ENCODE data around the gene NUDT22.

DNA sequence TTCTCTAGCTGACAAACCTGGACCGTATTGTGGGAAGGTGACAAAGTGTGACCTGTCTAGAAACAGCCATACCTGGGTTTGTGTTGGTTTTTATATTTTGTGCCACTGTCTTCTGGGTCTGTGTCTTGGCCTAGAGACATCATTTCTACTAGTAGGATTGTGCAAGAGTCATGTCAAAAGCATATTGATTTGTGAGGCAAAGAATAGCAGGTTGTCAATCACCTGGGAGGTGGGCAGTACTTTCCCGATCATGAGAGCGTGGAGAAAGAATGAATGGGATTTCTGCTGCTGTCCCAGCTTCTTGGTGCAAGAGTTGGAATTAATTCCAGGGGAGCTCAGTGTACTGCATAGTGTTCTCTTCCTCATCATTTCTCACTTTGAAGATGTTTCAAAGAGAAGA lies 24.5 kb upstream of the NUDT22 start:
- TF ChIP-seq, protein P1, sequence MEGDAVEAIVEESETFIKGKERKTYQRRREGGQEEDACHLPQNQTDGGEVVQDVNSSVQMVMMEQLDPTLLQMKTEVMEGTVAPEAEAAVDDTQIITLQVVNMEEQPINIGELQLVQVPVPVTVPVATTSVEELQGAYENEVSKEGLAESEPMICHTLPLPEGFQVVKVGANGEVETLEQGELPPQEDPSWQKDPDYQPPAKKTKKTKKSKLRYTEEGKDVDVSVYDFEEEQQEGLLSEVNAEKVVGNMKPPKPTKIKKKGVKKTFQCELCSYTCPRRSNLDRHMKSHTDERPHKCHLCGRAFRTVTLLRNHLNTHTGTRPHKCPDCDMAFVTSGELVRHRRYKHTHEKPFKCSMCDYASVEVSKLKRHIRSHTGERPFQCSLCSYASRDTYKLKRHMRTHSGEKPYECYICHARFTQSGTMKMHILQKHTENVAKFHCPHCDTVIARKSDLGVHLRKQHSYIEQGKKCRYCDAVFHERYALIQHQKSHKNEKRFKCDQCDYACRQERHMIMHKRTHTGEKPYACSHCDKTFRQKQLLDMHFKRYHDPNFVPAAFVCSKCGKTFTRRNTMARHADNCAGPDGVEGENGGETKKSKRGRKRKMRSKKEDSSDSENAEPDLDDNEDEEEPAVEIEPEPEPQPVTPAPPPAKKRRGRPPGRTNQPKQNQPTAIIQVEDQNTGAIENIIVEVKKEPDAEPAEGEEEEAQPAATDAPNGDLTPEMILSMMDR (IDR thresholded peaks at IDR 0.05): no peak
- no peak for TF ChIP-seq EZH2 (IDR thresholded peaks at IDR 0.05; ENCODE audit: borderline replicate concordance, insufficient read depth, low read depth, low read length, poor library complexity, severe bottlenecking)
